ENCODE data around the gene LHX4.
"Not testable (repeated sequence)": the region's sequence is repeated elsewhere in the genome, so short reads cannot be mapped to it uniquely, and the experiment has no call there.

Gene LHX4

GRCh38 chr1:180196436-180197003 is 33.5 kb upstream of the LHX4 start:
- 94 to 96% methylated on average over 17 of the region's 17 CpGs for WGBS, 2 experiments
- H3K9me3 ChIP-seq (ENCODE audit: control insufficient read depth, low read length) = no peaks in the 10 kb centered on the region
- H3K4me3 ChIP-seq (ENCODE audit: insufficient read depth, low read depth, low read length) = no peak overlapping the region
- H3K4me1 ChIP-seq (ENCODE audit: control insufficient read depth, insufficient read depth, low read length) = peaks cover 4% of the 10 kb centered on the region
- H3K27me3 ChIP-seq (ENCODE audit: control insufficient read depth, insufficient read depth, low read length, poor library complexity, severe bottlenecking) = no peaks in the 10 kb centered on the region
- H3K27ac ChIP-seq (ENCODE audit: insufficient read depth, low read depth, low read length, poor library complexity, severe bottlenecking) = no peak overlapping the region
- no peaks in the 10 kb centered on the region for H3K36me3 ChIP-seq (ENCODE audit: control insufficient read depth, insufficient read depth, low read length)

GRCh38 chr1:180197231-180197630 is 32.8 kb upstream of the LHX4 start:
- 87 to 88% methylated on average over 5 of the region's 5 CpGs for WGBS, 2 experiments
- peaks cover 4% of the 10 kb centered on the region for H3K4me1 ChIP-seq (ENCODE audit: control insufficient read depth, insufficient read depth, low read length)
- H3K4me3 ChIP-seq (ENCODE audit: insufficient read depth, low read depth, low read length) = no peak overlapping the region
- H3K27me3 ChIP-seq (ENCODE audit: control insufficient read depth, insufficient read depth, low read length, poor library complexity, severe bottlenecking) = no peaks in the 10 kb centered on the region
- H3K27ac ChIP-seq (ENCODE audit: insufficient read depth, low read depth, low read length, poor library complexity, severe bottlenecking) = no peak overlapping the region
- H3K36me3 ChIP-seq (ENCODE audit: control insufficient read depth, insufficient read depth, low read length) = no peaks in the 10 kb centered on the region
- H3K9me3 ChIP-seq (ENCODE audit: control insufficient read depth, low read length) = no peaks in the 10 kb centered on the region

GRCh38 chr1:180198196-180198595 is 31.9 kb upstream of the LHX4 start:
- no peaks in the 10 kb centered on the region for H3K9me3 ChIP-seq (ENCODE audit: control insufficient read depth, low read length)
- H3K4me3 ChIP-seq (ENCODE audit: insufficient read depth, low read depth, low read length) = no peak overlapping the region
- no peaks in the 10 kb centered on the region for H3K36me3 ChIP-seq (ENCODE audit: control insufficient read depth, insufficient read depth, low read length)
- WGBS, 2 experiments = 42 to 57% methylated on average over 4 of the region's 4 CpGs
- H3K4me1 ChIP-seq (ENCODE audit: control insufficient read depth, insufficient read depth, low read length) = peaks cover 4% of the 10 kb centered on the region
- no peaks in the 10 kb centered on the region for H3K27me3 ChIP-seq (ENCODE audit: control insufficient read depth, insufficient read depth, low read length, poor library complexity, severe bottlenecking)
- H3K27ac ChIP-seq (ENCODE audit: insufficient read depth, low read depth, low read length, poor library complexity, severe bottlenecking) = no peak overlapping the region

GRCh38 chr1:180198611-180199010 is 31.5 kb upstream of the LHX4 start:
- WGBS, 2 experiments = 84 to 92% methylated on average over 5 of the region's 5 CpGs
- Histone ChIP-seq H3K36me3 (ENCODE audit: control insufficient read depth, insufficient read depth, low read length) (no peaks in the 10 kb centered on the region), H3K4me1 (ENCODE audit: control insufficient read depth, insufficient read depth, low read length) (peaks cover 4% of the 10 kb centered on the region), H3K27ac (ENCODE audit: insufficient read depth, low read depth, low read length, poor library complexity, severe bottlenecking) (no peak overlapping the region), H3K9me3 (ENCODE audit: control insufficient read depth, low read length) (no peaks in the 10 kb centered on the region), H3K27me3 (ENCODE audit: control insufficient read depth, insufficient read depth, low read length, poor library complexity, severe bottlenecking) (no peaks in the 10 kb centered on the region), H3K4me3 (ENCODE audit: insufficient read depth, low read depth, low read length) (no peak overlapping the region)

- H3K9me3 ChIP-seq (ENCODE audit: control insufficient read depth, low read length) = no peaks in the 10 kb centered on the region
- no peak overlapping the region for H3K4me3 ChIP-seq (ENCODE audit: insufficient read depth, low read depth, low read length)
- no peaks in the 10 kb centered on the region for H3K36me3 ChIP-seq (ENCODE audit: control insufficient read depth, insufficient read depth, low read length)
- 94% methylated on average over 12 of the region's 12 CpGs for WGBS, 2 experiments
- H3K4me1 ChIP-seq (ENCODE audit: control insufficient read depth, insufficient read depth, low read length) = peaks cover 4% of the 10 kb centered on the region
- H3K27ac ChIP-seq (ENCODE audit: insufficient read depth, low read depth, low read length, poor library complexity, severe bottlenecking) = no peak overlapping the region
- no peaks in the 10 kb centered on the region for H3K27me3 ChIP-seq (ENCODE audit: control insufficient read depth, insufficient read depth, low read length, poor library complexity, severe bottlenecking)
Observed at GRCh38 chr1:180199018-180199417, 31.0 kb upstream of the LHX4 start.

- Histone ChIP-seq H3K4me1 (ENCODE audit: control insufficient read depth, insufficient read depth, low read length) (peaks cover 4% of the 10 kb centered on the region), H3K27ac (ENCODE audit: insufficient read depth, low read depth, low read length, poor library complexity, severe bottlenecking) (no peak overlapping the region), H3K36me3 (ENCODE audit: control insufficient read depth, insufficient read depth, low read length) (no peaks in the 10 kb centered on the region), H3K27me3 (ENCODE audit: control insufficient read depth, insufficient read depth, low read length, poor library complexity, severe bottlenecking) (peaks cover 2% of the 10 kb centered on the region), H3K4me3 (ENCODE audit: insufficient read depth, low read depth, low read length) (no peak overlapping the region), H3K9me3 (ENCODE audit: control insufficient read depth, low read length) (no peaks in the 10 kb centered on the region)
- 91% methylated on average over 7 of the region's 7 CpGs for WGBS, 2 experiments
Observed at GRCh38 chr1:180201451-180202200, 28.4 kb upstream of the LHX4 start.

- H3K27ac ChIP-seq (ENCODE audit: insufficient read depth, low read depth, low read length, poor library complexity, severe bottlenecking); H3K4me1 ChIP-seq (ENCODE audit: control insufficient read depth, insufficient read depth, low read length); H3K9me3 ChIP-seq (ENCODE audit: control insufficient read depth, low read length); H3K27me3 ChIP-seq (ENCODE audit: control insufficient read depth, insufficient read depth, low read length, poor library complexity, severe bottlenecking); H3K4me3 ChIP-seq (ENCODE audit: insufficient read depth, low read depth, low read length); H3K36me3 ChIP-seq (ENCODE audit: control insufficient read depth, insufficient read depth, low read length): not testable (repeated sequence)
- 94 to 96% methylated on average over 5 of the region's 5 CpGs for WGBS, 2 experiments
Observed at GRCh38 chr1:180202588-180202987, 27.5 kb upstream of the LHX4 start.

GRCh38 chr1:180204231-180204630 is 25.8 kb upstream of the LHX4 start:
- Histone ChIP-seq H3K27ac (ENCODE audit: insufficient read depth, low read depth, low read length, poor library complexity, severe bottlenecking) (no peak overlapping the region), H3K27me3 (ENCODE audit: control insufficient read depth, insufficient read depth, low read length, poor library complexity, severe bottlenecking) (peaks cover 23% of the 10 kb centered on the region), H3K4me3 (ENCODE audit: insufficient read depth, low read depth, low read length) (no peak overlapping the region), H3K36me3 (ENCODE audit: control insufficient read depth, insufficient read depth, low read length) (no peaks in the 10 kb centered on the region), H3K4me1 (ENCODE audit: control insufficient read depth, insufficient read depth, low read length) (no peaks in the 10 kb centered on the region), H3K9me3 (ENCODE audit: control insufficient read depth, low read length) (no peaks in the 10 kb centered on the region)
- WGBS, 2 experiments = 89 to 90% methylated on average over 6 of the region's 6 CpGs

- 91% methylated on average over 3 of the region's 3 CpGs for WGBS, 2 experiments
- Histone ChIP-seq H3K9me3 (ENCODE audit: control insufficient read depth, low read length) (no peaks in the 10 kb centered on the region), H3K36me3 (ENCODE audit: control insufficient read depth, insufficient read depth, low read length) (no peaks in the 10 kb centered on the region), H3K27me3 (ENCODE audit: control insufficient read depth, insufficient read depth, low read length, poor library complexity, severe bottlenecking) (peaks cover 30% of the 10 kb centered on the region), H3K4me1 (ENCODE audit: control insufficient read depth, insufficient read depth, low read length) (no peaks in the 10 kb centered on the region), H3K4me3 (ENCODE audit: insufficient read depth, low read depth, low read length) (no peak overlapping the region), H3K27ac (ENCODE audit: insufficient read depth, low read depth, low read length, poor library complexity, severe bottlenecking) (no peak overlapping the region)
Observed at GRCh38 chr1:180206581-180206980, 23.5 kb upstream of the LHX4 start.

- 91% methylated on average over 4 of the region's 4 CpGs for WGBS, 2 experiments
- H3K4me1 ChIP-seq (ENCODE audit: control insufficient read depth, insufficient read depth, low read length) = no peaks in the 10 kb centered on the region
Observed at GRCh38 chr1:180208264-180208663, 21.8 kb upstream of the LHX4 start.

More at GRCh38 chr1:180208264-180208663, 21.8 kb upstream of the LHX4 start:
- Histone ChIP-seq H3K36me3 (ENCODE audit: control insufficient read depth, insufficient read depth, low read length) (no peaks in the 10 kb centered on the region), H3K4me3 (ENCODE audit: insufficient read depth, low read depth, low read length) (no peak overlapping the region), H3K27me3 (ENCODE audit: control insufficient read depth, insufficient read depth, low read length, poor library complexity, severe bottlenecking) (peaks cover 30% of the 10 kb centered on the region), H3K27ac (ENCODE audit: insufficient read depth, low read depth, low read length, poor library complexity, severe bottlenecking) (no peak overlapping the region), H3K9me3 (ENCODE audit: control insufficient read depth, low read length) (no peaks in the 10 kb centered on the region)

All from ectodermal cell (in vitro differentiated cells).